Posterior cingulate gyrus (tissue), 11 donors: ENCODE measurements around the gene WDR64.

Experiments
- DNase-seq, 10 donors: peaks; one replicate each; pipeline versions ENCODE4 v3.0.0 to v3.0.0-alpha.2; 2020 to 2021; ENCODE audit warnings: mixed read lengths in 3 of 10
- intact Hi-C: fragments of 100-400 bp; cut with DNase I; formaldehyde crosslinking; loops from one replicate; pipeline ENCODE4 v1.15.1; 2023

Gene WDR64

DNA sequence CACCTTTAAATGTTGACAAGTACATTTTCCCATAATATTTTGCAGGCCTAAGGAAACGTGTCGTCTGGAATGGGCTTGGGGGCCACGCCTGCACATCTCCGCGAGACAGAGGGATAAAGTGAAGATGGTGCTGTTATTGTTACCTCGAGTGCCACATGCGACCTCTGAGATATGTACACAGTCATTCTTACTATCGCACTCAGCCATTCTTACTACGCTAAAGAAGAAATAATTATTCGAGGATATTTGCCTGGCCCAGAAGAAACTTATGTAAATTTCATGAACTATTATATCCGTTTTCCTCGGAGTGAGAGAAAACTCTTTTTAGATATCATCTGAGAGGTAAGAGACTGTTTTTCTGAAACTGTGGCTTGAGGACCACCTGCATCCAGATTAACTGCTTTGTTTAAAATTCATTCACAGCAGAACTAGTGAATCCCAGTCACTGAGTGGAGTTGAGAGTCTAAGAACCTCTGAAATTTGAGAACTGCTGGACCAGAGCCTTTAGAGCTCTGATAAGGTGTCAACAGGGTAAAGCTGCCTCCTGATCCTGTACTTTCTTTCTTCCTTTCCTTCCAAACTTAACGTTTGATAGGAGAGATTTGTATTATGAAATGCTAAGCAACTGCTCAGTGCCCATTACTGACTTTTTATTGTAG is 196.7 kb downstream of the WDR64 start:
- DNase-seq: no peak
- intact Hi-C loops: loop anchor here (5.0 kb wide), 1 partner anchor 207 kb away; the partner anchor contains the start of genes CHML and OPN3

DNA sequence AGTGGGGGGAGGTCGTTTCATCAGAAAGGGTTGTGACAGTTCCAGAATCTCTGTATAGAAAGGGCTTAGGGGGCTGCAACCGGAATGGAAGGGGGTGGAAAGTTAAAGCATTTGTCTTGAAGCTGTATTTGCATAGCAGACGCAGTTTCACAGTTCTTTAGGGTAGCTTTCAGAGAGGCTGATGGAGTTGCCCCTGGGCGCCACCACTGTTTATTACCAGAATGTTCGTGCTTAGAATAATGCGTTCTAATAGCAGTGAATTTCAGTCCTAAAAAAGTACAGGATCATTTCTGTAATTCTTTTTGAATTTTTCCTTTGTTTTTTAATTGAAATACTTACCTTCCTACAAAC is 197.2 kb downstream of the WDR64 start:
- intact Hi-C loops: loop anchor here (5.0 kb wide), 1 partner anchor 207 kb away; the partner anchor contains the start of genes CHML and OPN3
- peak in 1 of 10 donors; percentile 29 for DNase-seq
